Measurements from ENCODE around the gene GDPGP1.

DNA sequence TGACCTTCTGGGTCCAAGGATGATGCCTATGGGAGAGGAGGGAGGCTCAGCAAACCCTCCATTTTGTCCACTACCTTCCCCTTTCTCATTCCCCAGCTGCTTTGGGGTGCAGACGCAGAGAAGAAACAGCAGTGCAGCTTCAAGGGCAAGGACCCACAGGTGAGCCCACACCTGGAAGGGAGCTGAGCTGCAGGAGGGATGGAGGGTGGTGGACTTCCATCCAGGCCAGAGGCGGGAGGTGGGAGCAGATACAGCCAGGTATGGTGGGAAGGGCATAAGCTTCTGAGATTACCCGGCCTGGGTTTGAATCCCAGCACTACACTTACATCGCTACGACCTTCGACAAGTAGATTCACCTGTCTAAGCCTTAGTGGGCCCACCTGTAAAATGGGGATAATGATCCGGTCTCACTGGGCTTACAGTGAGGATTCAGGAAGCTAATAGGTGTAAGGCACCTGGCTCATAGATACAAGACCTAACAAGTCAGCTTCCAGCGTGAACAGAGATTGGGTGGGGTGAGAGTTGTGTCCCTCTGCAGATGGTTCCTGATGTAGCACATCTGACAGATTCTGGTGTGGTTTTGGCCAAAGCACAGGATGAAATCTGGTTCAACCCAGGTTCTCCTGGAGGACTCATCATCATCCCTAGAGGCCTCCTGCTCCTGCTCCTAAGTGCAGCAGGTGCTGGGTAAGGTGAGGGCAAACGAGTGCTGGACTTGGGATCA, 16.2 kb upstream of the GDPGP1 start:
- TF ChIP-seq ZNF331 (CRISPR knock-in tag; IDR thresholded peaks at IDR 0.05; ENCODE audit: low read depth): no peak
- TF ChIP-seq, protein P1, sequence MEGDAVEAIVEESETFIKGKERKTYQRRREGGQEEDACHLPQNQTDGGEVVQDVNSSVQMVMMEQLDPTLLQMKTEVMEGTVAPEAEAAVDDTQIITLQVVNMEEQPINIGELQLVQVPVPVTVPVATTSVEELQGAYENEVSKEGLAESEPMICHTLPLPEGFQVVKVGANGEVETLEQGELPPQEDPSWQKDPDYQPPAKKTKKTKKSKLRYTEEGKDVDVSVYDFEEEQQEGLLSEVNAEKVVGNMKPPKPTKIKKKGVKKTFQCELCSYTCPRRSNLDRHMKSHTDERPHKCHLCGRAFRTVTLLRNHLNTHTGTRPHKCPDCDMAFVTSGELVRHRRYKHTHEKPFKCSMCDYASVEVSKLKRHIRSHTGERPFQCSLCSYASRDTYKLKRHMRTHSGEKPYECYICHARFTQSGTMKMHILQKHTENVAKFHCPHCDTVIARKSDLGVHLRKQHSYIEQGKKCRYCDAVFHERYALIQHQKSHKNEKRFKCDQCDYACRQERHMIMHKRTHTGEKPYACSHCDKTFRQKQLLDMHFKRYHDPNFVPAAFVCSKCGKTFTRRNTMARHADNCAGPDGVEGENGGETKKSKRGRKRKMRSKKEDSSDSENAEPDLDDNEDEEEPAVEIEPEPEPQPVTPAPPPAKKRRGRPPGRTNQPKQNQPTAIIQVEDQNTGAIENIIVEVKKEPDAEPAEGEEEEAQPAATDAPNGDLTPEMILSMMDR (conservative IDR thresholded peaks at IDR 0.05; ENCODE audit: low read depth in 2 of 2): no peak
- TF ChIP-seq EZH2phosphoT487 (IDR thresholded peaks at IDR 0.05; ENCODE audit: unreplicated experiment): no peak
